ENCODE measurements around the gene IGFBP4.

IGFBP4 gene

DNA sequence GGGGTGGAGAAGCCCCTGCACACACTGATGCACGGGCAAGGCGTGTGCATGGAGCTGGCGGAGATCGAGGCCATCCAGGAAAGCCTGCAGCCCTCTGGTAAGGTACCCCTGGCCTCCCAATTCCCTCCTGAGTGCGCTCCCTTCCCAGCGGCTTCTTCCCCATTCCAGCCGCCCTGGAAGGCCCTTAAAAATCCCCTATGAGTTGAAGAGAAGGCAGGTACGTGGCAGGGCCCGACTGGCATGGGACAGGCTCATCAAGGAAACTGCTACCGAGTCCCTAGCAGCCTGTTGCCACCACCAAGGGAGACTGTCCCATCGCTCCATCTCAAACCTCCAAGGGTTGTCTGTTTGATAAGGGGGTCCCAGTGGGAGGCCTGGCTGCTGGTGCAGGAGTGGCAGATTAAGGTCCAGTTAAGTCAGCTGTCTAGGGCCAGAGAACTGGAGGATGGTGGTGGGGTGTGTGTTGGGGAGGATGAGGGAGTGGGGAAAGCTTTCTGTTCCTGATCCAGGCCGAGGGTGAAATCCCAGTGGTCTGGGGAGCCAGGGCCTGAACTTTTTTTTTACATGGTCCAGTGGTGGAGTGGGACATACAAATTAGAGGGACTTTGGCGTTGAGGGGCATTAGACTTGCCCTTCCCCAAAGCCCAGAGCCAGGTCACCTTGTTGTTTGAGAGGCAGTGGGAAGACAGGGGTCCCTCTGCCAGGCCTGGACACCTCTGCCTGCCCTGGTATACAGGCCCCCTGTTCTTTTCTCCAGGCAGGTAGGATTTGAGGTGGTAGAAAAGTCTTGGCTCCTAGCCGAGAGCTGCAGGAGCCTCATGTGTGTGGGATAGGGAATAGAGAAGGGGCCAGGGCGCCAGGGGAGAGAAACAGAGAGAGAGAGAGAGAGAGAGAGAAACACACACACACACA, 994 bp downstream of the IGFBP4 start:
- TF ChIP-seq, protein P1, sequence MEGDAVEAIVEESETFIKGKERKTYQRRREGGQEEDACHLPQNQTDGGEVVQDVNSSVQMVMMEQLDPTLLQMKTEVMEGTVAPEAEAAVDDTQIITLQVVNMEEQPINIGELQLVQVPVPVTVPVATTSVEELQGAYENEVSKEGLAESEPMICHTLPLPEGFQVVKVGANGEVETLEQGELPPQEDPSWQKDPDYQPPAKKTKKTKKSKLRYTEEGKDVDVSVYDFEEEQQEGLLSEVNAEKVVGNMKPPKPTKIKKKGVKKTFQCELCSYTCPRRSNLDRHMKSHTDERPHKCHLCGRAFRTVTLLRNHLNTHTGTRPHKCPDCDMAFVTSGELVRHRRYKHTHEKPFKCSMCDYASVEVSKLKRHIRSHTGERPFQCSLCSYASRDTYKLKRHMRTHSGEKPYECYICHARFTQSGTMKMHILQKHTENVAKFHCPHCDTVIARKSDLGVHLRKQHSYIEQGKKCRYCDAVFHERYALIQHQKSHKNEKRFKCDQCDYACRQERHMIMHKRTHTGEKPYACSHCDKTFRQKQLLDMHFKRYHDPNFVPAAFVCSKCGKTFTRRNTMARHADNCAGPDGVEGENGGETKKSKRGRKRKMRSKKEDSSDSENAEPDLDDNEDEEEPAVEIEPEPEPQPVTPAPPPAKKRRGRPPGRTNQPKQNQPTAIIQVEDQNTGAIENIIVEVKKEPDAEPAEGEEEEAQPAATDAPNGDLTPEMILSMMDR (IDR thresholded peaks at IDR 0.05; ENCODE audit: low read depth, low read length) = no peak
- DNase-seq (ENCODE audit: extremely low read depth, low read depth) = no peak

DNA sequence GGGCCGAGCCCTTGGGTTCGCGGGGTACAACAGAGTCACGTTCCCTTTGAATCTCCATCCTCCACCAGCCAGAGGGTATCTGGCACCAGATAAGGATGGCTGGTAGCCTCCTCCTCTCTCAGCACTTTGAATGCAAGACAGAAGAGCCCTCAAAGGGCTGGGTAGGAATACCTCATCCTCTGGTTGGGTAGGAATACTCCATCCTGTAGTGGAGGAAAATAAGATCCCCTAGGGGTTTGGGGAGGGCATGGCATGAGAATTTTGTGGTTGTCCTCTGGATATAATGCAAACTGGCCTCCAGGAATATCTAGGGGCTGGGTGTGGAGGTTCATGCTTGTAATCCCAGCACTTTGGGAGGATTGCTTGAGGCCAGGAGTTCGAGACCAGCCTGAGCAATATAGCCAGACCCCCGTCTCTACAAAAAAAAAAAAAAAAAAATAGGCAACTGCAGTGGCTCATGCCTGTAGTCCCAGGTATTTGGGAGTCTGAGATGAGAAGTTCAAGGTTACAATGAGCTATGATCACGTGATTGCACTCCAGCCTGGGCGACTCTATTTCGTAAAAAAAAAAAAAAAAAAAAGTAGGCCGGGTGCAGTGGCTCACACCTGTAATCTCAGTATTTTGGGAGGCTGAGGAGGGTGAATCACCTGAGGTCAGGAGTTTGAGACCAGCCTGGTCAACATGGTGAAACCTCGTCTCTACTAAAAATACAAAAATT, 2.7 kb downstream of the IGFBP4 start:
- no peak for DNase-seq (ENCODE audit: extremely low read depth, low read depth)
- TF ChIP-seq, protein P1 (IDR thresholded peaks at IDR 0.05; ENCODE audit: low read depth, low read length) = no peak

DNA sequence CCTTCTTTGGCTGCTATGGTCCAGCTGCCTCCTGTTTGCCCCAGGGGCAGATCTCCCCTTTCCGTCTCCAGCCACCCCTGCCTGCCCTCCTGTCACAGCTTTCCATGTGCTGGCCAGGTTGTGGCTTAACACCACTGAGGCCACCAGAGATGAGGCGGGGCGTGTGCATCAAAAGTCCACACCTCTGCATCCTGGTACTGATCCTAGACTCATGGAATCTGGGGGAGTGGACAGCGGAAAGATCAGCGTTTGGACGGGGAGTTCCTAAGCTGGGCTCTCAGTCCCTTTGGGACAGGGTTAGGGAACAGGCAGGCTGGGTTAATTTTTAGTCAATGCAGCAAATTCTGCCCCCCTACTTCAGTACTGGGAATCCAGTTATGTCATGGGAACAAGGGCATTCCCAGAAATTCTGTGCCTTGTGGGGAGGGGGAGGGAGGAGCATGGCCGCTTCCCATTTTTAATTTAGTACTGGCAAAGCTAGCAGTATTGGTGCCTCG, 3.9 kb downstream of the IGFBP4 start:
- DNase-seq (ENCODE audit: extremely low read depth, low read depth) = no peak
- TF ChIP-seq, protein P1 (IDR thresholded peaks at IDR 0.05; ENCODE audit: low read depth, low read length) = no peak

DNA sequence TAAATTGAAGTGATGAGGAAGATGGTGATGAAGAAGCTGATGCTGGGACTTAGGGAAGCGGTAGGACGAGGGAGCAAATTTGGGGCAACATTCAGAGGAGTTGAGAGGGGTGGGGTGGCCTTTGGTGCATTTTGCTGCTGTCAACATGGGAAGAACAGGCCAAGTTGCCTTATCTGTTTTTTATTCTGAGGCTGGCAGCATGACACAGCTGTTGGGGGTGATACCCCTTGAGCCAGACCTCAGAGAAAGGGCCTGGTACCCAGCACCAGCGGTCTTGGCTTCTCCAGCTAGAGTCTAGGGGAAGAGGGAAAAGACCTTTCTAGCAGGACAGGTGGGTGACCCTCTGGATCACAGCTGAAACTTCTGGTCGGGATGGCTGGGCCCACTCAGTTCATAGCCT, 4.6 kb downstream of the IGFBP4 start:
- DNase-seq (ENCODE audit: extremely low read depth, low read depth) = no peak
- TF ChIP-seq, protein P1 (IDR thresholded peaks at IDR 0.05; ENCODE audit: low read depth, low read length) = no peak

DNA sequence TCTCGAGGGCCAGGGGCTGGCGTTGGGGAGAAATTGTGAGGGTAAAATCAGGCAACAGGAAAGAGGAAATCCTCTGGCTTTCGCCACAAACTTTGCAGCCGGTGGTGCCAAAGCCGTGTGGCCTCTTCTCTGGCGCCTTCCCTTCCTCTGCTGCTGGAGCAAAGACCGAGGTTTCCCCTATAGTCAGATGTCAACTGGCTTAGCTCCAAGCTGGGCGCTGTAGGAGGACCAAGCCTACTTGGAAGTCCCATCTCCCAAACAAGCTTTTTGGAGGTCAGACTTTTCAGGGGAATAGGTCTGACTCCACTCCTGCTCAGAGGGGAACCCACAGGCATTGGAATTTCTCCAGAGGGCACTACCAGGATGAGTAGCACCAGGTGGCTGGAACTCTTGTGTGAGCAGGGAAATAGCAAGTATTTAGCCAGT, 5.0 kb downstream of the IGFBP4 start:
- TF ChIP-seq, protein P1 (IDR thresholded peaks at IDR 0.05; ENCODE audit: low read depth, low read length) = no peak
- DNase-seq (ENCODE audit: extremely low read depth, low read depth) = no peak

DNA sequence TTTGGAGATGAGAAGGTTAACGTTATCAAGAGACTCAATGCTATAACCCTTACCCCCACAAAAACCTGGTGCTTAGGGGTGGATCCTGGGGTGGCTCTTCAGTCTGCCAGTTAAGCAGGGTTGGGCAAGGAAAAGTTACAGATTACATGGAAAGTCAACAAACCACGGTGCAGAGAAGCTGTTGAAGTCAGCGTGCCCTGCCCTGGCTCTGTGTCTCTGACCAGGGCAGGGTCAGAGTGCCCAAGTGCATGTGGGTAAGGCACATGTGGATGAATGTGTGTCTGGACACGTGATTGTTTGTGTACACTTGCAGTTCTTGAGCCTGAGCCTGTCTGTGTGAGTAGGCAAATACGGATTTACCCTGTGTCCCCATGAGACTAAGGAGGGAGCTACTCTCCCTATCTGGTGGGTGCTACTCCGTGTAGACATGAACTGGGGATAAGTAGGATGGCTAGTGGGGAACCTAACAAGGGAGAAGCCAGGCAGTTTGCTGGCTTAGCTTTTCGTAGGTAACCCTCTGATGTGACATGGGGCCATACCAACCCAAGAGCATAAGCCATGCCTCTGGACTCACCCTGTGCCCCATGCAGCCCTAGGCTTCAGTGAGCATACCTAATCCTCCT, 5.5 kb downstream of the IGFBP4 start:
- TF ChIP-seq, protein P1 (IDR thresholded peaks at IDR 0.05; ENCODE audit: low read depth, low read length) = no peak
- DNase-seq (ENCODE audit: extremely low read depth, low read depth) = no peak
